ENCODE measurements around the gene CDC34. TPM values are rescaled to one million over a fixed set of nuclear protein-coding genes. Genes with fewer than 3 reads are reported as not detected.

CDC34 gene
- total and polyA plus RNA-seq, 9 of the 15 experiments (the other 6 are each of a cell fraction or from before 2014, with no cell fraction given): 0.80 to 203 (median 65.5) TPM

DNA sequence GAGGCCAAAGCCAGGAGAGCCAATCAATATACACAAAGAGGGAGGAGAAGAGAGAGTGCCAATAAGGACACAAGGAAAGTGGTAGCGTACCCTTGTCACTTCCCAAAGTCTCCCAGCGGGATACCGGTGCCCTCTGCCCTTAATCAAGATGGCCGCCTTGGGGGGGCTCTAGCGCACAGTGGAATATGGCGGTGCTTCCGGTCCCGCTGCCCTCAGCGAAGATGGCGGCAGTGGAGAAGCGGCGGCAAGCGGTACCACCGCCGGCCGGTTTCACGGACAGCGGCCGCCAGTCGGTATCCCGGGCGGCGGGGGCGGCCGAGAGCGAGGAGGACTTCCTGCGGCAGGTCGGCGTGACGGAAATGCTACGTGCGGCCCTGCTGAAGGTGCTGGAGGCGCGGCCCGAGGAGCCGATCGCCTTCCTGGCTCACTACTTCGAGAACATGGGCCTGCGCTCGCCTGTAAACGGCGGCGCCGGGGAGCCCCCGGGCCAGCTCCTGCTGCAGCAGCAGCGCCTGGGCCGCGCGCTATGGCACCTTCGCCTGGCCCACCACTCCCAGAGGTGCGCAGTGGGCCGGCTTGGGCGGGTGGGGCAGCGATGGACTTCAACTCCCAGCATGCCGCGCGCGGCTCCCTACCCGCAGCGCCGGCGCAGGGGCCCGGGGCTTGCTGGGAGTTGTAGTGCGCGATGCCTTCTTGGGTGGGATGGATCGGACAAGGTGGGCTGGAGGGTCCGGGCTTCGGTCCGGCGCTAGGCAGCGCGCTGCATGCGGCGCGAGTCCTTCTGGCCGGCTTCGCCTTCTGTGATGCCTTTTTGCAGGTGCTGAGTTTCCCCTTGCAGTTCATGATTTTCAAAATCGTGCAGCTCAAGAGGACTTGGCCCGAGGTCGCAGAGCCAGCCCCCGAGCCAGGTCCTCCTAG is 24.0 kb upstream of the CDC34 start, which contains the start of gene TPGS1 (continued):
- TF ChIP-seq ZBTB33 (CRISPR knock-in tag; IDR thresholded peaks at IDR 0.05) (no peak; the same call in 1 of the 2 replicates), ZNF165 (CRISPR knock-in tag; IDR thresholded peaks at IDR 0.05; ENCODE audit: borderline replicate concordance) (0 out of 2 replicates have a peak, but pooled peaks have one; percentile 11), ZNF316 (IDR thresholded peaks at IDR 0.05) (no peak; the same call in 1 of the 2 replicates), RBM15 (IDR thresholded peaks at IDR 0.05; ENCODE audit: insufficient read depth, low read length) (no peak), E2F4 (CRISPR knock-in tag; IDR thresholded peaks at IDR 0.05; ENCODE audit: low read depth) (no peak), PATZ1 (CRISPR knock-in tag; IDR thresholded peaks at IDR 0.05; ENCODE audit: borderline replicate concordance) (no peak), MCM7 (IDR thresholded peaks at IDR 0.05) (no peak), ZFP30 (CRISPR knock-in tag; IDR thresholded peaks at IDR 0.05; ENCODE audit: borderline replicate concordance) (no peak), CBFA2T2 (conservative IDR thresholded peaks at IDR 0.05) (no peak), HMGN3 (IDR thresholded peaks at IDR 0.05; ENCODE audit: borderline replicate concordance, extremely low read depth, insufficient read length, low read depth, low read length) (no peak), ZFP91 (CRISPR knock-in tag; IDR thresholded peaks at IDR 0.05) (no peak), HLTF (IDR thresholded peaks at IDR 0.05) (0 out of 2 replicates have a peak, but pooled peaks have one; percentile 22), TAF9B (IDR thresholded peaks at IDR 0.05; ENCODE audit: partially characterized antibody) (peak; percentile 94), BRD4 (IDR thresholded peaks at IDR 0.05) (0 out of 2 replicates have a peak, but pooled peaks have one; percentile 49)
- TF ChIP-seq, protein P1, sequence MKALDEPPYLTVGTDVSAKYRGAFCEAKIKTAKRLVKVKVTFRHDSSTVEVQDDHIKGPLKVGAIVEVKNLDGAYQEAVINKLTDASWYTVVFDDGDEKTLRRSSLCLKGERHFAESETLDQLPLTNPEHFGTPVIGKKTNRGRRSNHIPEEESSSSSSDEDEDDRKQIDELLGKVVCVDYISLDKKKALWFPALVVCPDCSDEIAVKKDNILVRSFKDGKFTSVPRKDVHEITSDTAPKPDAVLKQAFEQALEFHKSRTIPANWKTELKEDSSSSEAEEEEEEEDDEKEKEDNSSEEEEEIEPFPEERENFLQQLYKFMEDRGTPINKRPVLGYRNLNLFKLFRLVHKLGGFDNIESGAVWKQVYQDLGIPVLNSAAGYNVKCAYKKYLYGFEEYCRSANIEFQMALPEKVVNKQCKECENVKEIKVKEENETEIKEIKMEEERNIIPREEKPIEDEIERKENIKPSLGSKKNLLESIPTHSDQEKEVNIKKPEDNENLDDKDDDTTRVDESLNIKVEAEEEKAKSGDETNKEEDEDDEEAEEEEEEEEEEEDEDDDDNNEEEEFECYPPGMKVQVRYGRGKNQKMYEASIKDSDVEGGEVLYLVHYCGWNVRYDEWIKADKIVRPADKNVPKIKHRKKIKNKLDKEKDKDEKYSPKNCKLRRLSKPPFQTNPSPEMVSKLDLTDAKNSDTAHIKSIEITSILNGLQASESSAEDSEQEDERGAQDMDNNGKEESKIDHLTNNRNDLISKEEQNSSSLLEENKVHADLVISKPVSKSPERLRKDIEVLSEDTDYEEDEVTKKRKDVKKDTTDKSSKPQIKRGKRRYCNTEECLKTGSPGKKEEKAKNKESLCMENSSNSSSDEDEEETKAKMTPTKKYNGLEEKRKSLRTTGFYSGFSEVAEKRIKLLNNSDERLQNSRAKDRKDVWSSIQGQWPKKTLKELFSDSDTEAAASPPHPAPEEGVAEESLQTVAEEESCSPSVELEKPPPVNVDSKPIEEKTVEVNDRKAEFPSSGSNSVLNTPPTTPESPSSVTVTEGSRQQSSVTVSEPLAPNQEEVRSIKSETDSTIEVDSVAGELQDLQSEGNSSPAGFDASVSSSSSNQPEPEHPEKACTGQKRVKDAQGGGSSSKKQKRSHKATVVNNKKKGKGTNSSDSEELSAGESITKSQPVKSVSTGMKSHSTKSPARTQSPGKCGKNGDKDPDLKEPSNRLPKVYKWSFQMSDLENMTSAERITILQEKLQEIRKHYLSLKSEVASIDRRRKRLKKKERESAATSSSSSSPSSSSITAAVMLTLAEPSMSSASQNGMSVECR (CRISPR knock-in tag; IDR thresholded peaks at IDR 0.05): peak; percentile 73; the same call in 1 of the 2 replicates

All from K562 (cell line).